GM18907 (cell line): ENCODE data around the gene ALB.

Experiments used
- ATAC-seq: cut with Tn5 transposase; IDR thresholded peaks from one replicate; pipeline ENCODE4 v1.9.1; 2021; ENCODE audit warnings: mild to moderate bottlenecking, moderate library complexity; ENCODE audit not compliant: unreplicated experiment

Gene ALB

GRCh38 chr4:73429826-73430587, 25.9 kb downstream of the ALB start:
- ATAC-seq = no peak

- ATAC-seq = no peak
These were observed 27.7 kb downstream of the ALB start for GRCh38 chr4:73431813-73432168.

GRCh38 chr4:73432169-73433000, 28.3 kb downstream of the ALB start:
- no peak for ATAC-seq

DNA sequence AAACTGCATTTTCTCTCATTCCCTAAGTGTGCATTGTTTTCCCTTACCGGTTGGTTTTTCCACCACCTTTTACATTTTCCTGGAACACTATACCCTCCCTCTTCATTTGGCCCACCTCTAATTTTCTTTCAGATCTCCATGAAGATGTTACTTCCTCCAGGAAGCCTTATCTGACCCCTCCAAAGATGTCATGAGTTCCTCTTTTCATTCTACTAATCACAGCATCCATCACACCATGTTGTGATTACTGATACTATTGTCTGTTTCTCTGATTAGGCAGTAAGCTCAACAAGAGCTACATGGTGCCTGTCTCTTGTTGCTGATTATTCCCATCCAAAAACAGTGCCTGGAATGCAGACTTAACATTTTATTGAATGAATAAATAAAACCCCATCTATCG, 29.1 kb downstream of the ALB start:
- ATAC-seq = no peak

GRCh38 chr4:73434311-73434710, 30.2 kb downstream of the ALB start:
- peak; percentile 78 for ATAC-seq

DNA sequence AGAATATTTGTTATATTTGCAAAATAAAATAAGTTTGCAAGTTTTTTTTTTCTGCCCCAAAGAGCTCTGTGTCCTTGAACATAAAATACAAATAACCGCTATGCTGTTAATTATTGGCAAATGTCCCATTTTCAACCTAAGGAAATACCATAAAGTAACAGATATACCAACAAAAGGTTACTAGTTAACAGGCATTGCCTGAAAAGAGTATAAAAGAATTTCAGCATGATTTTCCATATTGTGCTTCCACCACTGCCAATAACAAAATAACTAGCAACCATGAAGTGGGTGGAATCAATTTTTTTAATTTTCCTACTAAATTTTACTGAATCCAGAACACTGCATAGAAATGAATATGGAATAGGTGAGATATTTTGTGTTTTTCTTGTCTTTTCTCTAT, 31.9 kb downstream of the ALB start, which contains the start of gene AFP:
Gene AFP (plus strand): TSS at position 238 of the 400 bp plus-strand sequence. CDS start 42 bp downstream, at position 280.
- no peak for ATAC-seq

GRCh38 chr4:73436674-73437557, 32.8 kb downstream of the ALB start:
- no peak for ATAC-seq

DNA sequence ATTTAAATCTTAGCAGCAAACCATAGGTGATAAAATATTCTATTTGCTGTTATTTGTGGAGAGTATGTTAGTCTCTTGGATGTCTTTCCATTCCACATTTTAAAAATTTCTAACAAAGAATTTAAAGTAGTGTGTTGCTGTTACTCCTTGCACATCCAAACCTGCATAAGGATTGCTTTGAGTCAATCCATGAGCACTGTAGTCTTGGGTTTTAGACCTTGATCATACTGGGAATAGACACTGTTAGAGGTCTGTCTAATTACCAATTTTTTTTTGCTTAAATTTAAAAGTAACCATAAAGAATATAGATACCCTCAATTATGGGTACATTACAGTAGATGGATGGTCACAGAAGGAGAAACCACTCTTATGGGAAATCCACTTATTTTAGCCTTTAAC, 33.5 kb downstream of the ALB start:
- no peak for ATAC-seq

- ATAC-seq = no peak
These were observed 34.0 kb downstream of the ALB start for GRCh38 chr4:73438048-73438447.

DNA sequence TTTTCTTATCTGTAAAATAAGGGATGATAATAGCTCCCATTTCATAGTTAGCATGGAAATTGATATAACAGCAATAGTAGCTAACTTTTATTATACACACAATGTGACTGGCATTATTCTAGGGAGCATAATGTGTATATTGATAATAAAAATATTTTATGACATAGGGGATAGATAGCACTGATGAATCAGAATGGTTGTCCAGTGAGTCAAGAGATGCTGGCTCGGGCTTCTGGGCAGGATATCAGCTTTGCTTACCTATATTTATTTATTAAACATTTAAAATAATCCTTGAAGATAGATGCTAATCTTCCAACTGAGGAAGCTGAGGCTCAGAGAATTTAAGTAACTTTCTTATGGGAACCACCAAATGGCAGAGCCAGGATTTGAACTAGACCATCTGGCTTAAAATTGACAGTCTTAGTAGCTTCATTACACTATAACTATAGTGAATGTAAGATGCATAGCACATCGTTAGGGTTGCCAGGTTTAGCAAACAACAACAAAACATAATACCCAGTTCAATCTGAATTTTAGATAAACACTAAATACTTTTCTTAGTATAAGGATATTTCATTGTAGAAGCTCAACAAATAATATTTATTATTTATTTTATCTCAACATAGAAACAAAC, 34.6 kb downstream of the ALB start:
- no peak for ATAC-seq

- no peak for ATAC-seq
These were observed 35.4 kb downstream of the ALB start for GRCh38 chr4:73439445-73439844.

- ATAC-seq = no peak
These were observed 35.9 kb downstream of the ALB start for GRCh38 chr4:73439991-73440390.

DNA sequence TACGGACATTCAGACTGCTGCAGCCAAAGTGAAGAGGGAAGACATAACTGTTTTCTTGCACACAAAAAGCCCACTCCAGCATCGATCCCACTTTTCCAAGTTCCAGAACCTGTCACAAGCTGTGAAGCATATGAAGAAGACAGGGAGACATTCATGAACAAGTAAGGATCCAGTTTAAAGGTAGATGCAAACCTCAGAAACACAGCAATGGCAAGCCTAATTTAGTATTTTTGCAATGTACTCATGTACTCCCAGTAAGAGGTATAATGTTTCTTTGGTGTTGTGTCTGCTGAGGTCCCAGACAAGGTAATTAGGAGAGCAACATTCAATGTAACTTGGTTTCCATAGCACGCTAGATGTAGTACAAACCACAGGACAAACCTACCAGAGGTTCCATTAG, 36.6 kb downstream of the ALB start:
- no peak for ATAC-seq

DNA sequence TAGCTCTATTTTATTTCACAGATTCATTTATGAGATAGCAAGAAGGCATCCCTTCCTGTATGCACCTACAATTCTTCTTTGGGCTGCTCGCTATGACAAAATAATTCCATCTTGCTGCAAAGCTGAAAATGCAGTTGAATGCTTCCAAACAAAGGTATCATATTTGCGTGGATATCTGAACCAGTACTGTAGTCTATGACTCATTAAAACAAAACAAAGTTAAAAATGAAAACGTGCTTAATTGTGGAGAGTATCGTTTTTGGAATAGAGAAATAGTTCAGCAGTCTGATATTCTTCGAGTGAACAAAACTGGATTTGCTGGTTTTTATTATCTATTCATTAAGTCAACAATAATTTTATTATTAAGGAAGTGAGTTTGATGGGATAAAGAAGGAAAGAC, 38.2 kb downstream of the ALB start:
- no peak for ATAC-seq

GRCh38 chr4:73443224-73443623, 39.1 kb downstream of the ALB start:
- ATAC-seq = no peak

DNA sequence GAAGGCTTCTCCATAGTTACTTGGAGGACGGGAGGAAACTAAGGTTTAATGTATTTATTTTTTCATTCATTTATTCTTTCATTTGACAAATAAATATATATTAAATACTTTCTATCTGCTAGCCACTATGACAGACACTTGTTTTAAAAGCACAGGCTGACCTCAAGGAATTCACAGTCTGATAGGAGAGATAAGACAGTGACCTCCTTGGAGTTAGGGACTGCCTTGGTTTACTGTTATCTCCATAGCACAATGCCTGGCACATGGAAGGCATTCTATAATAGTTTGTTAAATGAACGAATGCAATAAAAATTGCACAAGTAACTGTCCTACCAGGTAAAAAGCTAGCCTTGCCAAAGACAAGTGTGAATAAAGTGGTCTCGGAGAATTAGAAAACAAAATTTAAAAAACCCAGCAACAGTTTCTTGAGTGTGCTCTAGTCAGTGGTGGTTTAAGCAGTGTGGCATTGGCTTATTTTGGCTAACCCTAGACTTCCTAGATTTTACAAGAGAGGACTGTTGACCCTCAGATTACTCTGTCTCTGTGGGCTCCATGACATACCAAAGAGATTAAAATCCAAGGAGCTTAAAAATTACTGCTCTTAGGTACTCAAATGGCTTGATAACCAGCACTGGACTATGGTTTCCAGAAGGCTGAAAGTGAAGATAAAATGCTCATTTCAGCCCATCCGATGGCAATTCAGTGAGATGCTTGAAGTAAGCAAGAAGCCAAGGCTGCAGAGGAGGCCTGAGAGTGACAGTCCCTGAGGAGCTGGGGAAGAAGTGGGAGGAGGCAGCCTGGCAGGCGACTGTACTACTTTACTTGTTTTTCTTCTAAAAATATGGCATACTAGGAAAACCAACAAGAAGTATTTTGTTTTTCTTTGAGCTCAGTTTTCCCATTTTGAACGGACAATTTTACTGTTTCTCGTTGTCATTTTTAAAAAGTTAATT, 41.6 kb downstream of the ALB start:
- ATAC-seq = no peak

GRCh38 chr4:73446336-73446938, 42.4 kb downstream of the ALB start:
- peak; percentile 100 for ATAC-seq

DNA sequence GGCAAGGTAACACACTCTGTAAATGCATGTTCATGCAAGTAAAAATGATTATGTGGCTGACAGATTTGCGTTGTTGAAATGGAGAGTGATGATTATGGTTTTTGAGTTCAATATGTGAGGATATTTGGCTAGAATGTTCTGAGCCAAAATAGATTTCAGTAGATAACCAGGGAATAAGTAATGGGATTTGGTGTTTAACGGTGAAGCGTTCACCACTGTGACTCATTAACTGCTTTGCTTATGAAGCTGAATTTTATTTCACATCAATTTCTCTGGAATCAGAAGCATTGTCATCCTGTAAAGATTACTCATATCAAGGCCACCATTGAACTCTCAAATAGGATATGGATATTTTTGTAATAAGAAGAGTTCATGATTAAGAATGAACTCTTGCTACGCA, 43.6 kb downstream of the ALB start:
- no peak for ATAC-seq
